GM10266 (cell line): ENCODE measurements around the gene MRPL11.

Experiments
- DNase-seq: peaks from one replicate; pipeline ENCODE4 v3.0.0; 2012; ENCODE audit errors: extremely low spot score
- CTCF ChIP-seq: IDR thresholded peaks from 2 replicates; pipeline ENCODE4 v1.5.1; 2012; ENCODE audit warnings: mild to moderate bottlenecking, low read depth; ENCODE audit not compliant: control insufficient read depth, insufficient read depth; ENCODE audit errors: missing control alignments

MRPL11 gene

GRCh38 chr11:66386171-66387069 is 52.2 kb downstream of the MRPL11 start:
- TF ChIP-seq CTCF, result peak; percentile 95
- peak; percentile 75 for DNase-seq
